Measurements from ENCODE around the gene COPZ2. TPM values are rescaled to one million over a fixed set of nuclear protein-coding genes. Genes with fewer than 3 reads are reported as not detected.
A peak's percentile ranks its signal among the peaks of the same experiment; 100 is the strongest.

The COPZ2 gene
- polyA plus RNA-seq, 3 donors, result 4.2 to 12.2 (median 6.9) TPM

GRCh38 chr17:47990962-47991731 lies 46.5 kb downstream of the COPZ2 start:
- H3K27me3 Mint-ChIP-seq (ENCODE audit: low read depth in 3 of 3), result peaks cover 2 to 13% (median 7%) of the 10 kb centered on the region in 3 donors
- no peaks in the 10 kb centered on the region for H3K36me3 ChIP-seq (replicated peaks in 1 of 2; ENCODE audit: control insufficient read depth in 1 of 2, insufficient read depth in 2 of 2, low read length in 2 of 2)
- peaks cover 9% of the 10 kb centered on the region for H3K4me1 Mint-ChIP-seq
- H3K4me1 ChIP-seq (ENCODE audit: control insufficient read depth in 1 of 2, insufficient read depth in 2 of 2, low read length in 2 of 2), result no peaks in the 10 kb centered on the region
- no peak overlapping the region for H3K9ac ChIP-seq (ENCODE audit: insufficient read depth, low read length, poor library complexity, severe bottlenecking)
- H3K9me3 Mint-ChIP-seq, result no peaks in the 10 kb centered on the region
- peaks cover 3 to 9% of the 10 kb centered on the region in 2 donors for H3K36me3 Mint-ChIP-seq
- no peaks in the 10 kb centered on the region for H4K20me1 ChIP-seq (ENCODE audit: insufficient read depth, low read length)
- no peak overlapping the region for H3K4me3 Mint-ChIP-seq
- no peak overlapping the region for H3K4me2 ChIP-seq (replicated peaks; ENCODE audit: extremely low read depth, low read length, poor library complexity, severe bottlenecking)
- H2AFZ ChIP-seq (ENCODE audit: insufficient read depth, low read depth, low read length, poor library complexity, severe bottlenecking), result no peak overlapping the region
- H3K27me3 ChIP-seq (ENCODE audit: control insufficient read depth in 2 of 2, insufficient read depth in 2 of 2, low read length in 2 of 2), result peaks cover 0 to 5% of the 10 kb centered on the region in 2 donors
- H3K79me2 ChIP-seq (ENCODE audit: insufficient read depth, low read length), result no peaks in the 10 kb centered on the region
- intact Hi-C loops (cut with micrococcal nuclease), result no loop called here
- no peaks in the 10 kb centered on the region for H3K9me3 ChIP-seq (replicated peaks in 1 of 2; ENCODE audit: control insufficient read depth in 1 of 2, insufficient read depth in 1 of 2, low read length in 2 of 2)
- H3K27ac Mint-ChIP-seq, result no peak overlapping the region
- H3K4me3 ChIP-seq (replicated peaks in 1 of 3; ENCODE audit: low read depth in 2 of 3, low read length in 3 of 3), result no peak overlapping the region
- H3K27ac ChIP-seq (ENCODE audit: low read depth in 1 of 2, low read length in 2 of 2), result no peak overlapping the region
- no peak for TF ChIP-seq CTCF (IDR thresholded peaks at IDR 0.05)
- no peak for DNase-seq
- 90% methylated on average over 2 of the region's 14 CpGs for WGBS (ENCODE audit: insufficient coverage)

- WGBS (ENCODE audit: insufficient coverage), result no CpG with 5 or more reads among the region's 1 CpG
- intact Hi-C loops (cut with micrococcal nuclease), result no loop called here
- Histone ChIP-seq H3K36me3 (replicated peaks in 1 of 2; ENCODE audit: control insufficient read depth in 1 of 2, insufficient read depth in 2 of 2, low read length in 2 of 2) (peaks cover 3 to 9% of the 10 kb centered on the region in 2 donors), H3K27ac (ENCODE audit: low read depth in 1 of 2, low read length in 2 of 2) (no peak overlapping the region), H3K27me3 (ENCODE audit: control insufficient read depth in 2 of 2, insufficient read depth in 2 of 2, low read length in 2 of 2) (peaks cover 0 to 5% of the 10 kb centered on the region in 2 donors), H3K9me3 (replicated peaks in 1 of 2; ENCODE audit: control insufficient read depth in 1 of 2, insufficient read depth in 1 of 2, low read length in 2 of 2) (no peaks in the 10 kb centered on the region), H3K79me2 (ENCODE audit: insufficient read depth, low read length) (no peaks in the 10 kb centered on the region), H3K4me1 (ENCODE audit: control insufficient read depth in 1 of 2, insufficient read depth in 2 of 2, low read length in 2 of 2) (no peaks in the 10 kb centered on the region), H3K4me2 (replicated peaks; ENCODE audit: extremely low read depth, low read length, poor library complexity, severe bottlenecking) (no peak overlapping the region), H4K20me1 (ENCODE audit: insufficient read depth, low read length) (no peaks in the 10 kb centered on the region), H3K4me3 (replicated peaks in 1 of 3; ENCODE audit: low read depth in 2 of 3, low read length in 3 of 3) (no peak overlapping the region), H3K9ac (ENCODE audit: insufficient read depth, low read length, poor library complexity, severe bottlenecking) (no peak overlapping the region), H2AFZ (ENCODE audit: insufficient read depth, low read depth, low read length, poor library complexity, severe bottlenecking) (no peak overlapping the region)
- DNase-seq, result no peak
- peaks cover 9% of the 10 kb centered on the region for H3K4me1 Mint-ChIP-seq
- peaks cover 2 to 13% (median 7%) of the 10 kb centered on the region in 3 donors for H3K27me3 Mint-ChIP-seq (ENCODE audit: low read depth in 3 of 3)
- peaks cover 14 to 19% of the 10 kb centered on the region in 2 donors for H3K36me3 Mint-ChIP-seq
- H3K9me3 Mint-ChIP-seq, result no peaks in the 10 kb centered on the region
- H3K27ac Mint-ChIP-seq, result peak overlapping the region in 1 of 7 donors; percentile 57
- TF ChIP-seq CTCF (IDR thresholded peaks at IDR 0.05), result no peak
- no peak overlapping the region for H3K4me3 Mint-ChIP-seq
These were observed 47.9 kb downstream of the COPZ2 start for GRCh38 chr17:47989700-47990099.
